DMS53 (cell line): ENCODE data around the gene HDHD3.
"Not testable (repeated sequence)": the region's sequence is repeated elsewhere in the genome, so short reads cannot be mapped to it uniquely, and the experiment has no call there.

Experiments used
- DNase-seq: peaks from one replicate; lab custom pipeline; 2025; lab: John Stamatoyannopoulos, UW

HDHD3 gene, protein sequence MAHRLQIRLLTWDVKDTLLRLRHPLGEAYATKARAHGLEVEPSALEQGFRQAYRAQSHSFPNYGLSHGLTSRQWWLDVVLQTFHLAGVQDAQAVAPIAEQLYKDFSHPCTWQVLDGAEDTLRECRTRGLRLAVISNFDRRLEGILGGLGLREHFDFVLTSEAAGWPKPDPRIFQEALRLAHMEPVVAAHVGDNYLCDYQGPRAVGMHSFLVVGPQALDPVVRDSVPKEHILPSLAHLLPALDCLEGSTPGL

DNA sequence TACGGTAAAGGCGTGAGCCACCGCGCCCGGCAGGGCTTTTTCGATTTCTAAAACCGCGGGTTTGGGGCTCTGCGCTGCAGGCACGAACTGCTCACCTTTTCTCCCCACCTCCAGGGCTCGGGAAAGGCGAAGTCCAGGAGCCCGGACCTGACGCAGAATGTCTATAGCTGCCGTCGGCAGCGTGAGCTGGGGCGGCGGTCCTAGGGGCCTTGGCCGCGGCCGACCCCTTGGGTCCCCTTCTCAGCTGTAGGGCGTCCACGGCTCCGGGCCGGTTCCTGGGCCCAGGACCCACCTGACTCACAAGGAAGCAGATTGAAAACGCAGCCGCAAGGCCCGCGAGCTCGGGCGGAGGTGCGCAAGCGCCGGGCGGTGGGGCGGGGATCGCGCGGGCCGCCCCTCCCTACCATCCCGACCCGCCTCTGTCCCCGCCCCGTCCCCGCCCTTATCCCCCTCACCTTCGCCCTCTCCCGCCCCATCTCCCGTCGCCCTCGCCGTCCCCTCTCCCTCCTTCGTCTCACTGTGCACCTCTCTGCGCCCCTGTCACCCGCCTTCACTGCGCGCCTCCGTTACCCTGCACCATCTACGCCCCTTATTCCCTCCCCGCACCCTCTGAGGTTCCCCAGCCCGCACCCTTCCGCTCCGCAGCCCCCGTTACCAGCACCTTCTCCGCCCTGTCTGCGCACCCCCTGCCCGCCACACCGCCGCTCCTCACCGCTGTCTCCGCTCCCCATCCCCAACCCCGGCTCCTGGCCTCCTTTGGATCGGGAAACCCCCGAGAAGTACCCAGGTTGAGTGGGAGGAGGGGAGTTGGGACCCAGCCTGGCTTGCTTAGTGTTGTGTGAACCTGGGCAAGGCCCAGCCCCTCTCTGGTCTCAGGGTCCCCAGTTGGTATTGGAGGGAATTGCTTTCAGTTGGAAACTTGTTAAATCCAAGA lies at the start of gene HDHD3:
Gene HDHD3, minus strand, starts transcription at position 353 of the 934 bp plus-strand sequence. CDS start 2,632 bp downstream, outside the sequence.
- peak; percentile 89 for DNase-seq

DNA sequence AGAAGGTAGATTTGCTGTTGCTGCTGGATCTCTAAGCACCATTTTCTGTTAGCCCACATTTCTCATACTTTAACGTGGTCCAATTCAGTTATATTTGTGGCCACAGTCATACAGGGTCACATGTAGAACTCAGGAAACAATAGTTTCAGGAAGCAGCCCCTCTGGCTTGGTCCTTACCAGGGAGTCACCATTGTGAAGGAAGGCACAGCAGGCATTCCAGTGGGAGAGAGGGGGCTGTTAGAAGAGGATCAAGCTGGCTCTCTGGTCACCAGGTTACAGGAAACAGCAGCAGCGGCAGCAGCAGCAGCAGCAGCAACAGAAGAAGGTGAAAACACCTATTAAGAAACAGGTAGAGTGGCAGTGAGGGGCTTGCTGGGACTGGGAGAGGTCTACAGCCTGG lies 48.3 kb upstream of the HDHD3 start:
- no peak for DNase-seq

DNA sequence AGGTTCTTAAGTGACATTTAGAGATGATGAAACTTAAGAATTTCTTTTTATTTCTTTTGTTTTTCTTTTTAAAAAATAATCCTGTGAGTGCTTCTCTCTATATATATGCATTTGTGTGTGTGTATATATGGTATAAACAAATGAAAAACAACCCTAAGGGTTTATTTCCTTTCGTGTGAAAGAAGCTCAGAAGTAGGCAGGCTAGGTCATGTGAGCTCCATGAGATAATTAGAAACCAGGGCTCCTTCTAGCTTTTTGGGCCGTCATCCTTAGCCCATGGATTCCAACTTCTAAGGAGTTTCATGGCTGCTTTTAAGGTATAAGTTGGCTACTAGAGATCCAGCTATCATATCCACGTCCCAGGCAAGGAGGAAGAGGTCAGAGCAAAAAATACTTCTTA lies 44.9 kb upstream of the HDHD3 start:
- DNase-seq: no peak

DNA sequence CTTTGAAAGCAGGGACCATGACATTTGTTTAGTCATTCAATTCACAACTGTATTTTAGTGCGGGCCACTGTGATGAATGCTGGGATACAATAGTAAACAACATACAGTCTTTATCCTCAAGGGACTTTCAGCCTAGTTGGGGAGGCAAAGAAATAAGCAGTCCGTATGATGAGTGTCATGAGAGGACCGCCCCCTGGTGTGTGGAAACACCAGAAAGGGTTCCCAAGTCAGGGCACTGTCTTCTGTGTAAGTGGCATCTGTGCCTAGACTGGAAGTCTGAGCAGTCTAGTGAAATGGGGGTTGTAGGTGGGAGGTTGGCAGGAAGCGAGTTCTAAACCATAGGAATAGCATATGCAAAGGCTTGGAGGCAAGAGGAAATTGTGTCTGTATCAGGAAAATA lies 40.6 kb upstream of the HDHD3 start:
- DNase-seq: no peak

DNA sequence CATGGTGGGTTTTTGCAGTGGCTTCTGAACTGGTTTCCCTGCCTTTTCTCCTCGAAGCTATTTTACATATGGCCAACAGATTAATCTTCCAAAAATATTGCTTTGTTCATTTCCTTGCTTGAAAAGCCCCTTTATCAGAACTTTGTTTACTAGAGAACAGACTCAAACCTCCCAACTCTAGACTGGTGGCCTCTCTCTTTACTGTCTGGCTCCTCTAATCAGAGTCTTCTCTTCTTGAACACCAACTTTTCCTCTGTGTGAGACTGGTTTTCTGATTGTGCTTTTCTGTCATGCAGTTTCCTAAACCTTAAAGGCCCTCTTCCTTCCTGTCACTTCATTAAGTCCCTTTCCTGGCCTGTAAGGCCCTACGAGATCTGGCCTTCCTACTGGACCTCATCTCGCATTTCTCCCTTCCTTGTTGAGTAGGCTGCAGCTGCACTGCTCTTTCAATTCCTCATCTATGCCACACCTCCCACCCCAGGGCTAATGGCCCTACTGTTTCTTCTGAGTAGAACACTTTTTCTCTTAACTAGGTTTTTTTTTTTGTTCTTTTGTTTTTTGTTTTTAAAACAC lies 39.4 kb upstream of the HDHD3 start:
- no peak for DNase-seq

DNA sequence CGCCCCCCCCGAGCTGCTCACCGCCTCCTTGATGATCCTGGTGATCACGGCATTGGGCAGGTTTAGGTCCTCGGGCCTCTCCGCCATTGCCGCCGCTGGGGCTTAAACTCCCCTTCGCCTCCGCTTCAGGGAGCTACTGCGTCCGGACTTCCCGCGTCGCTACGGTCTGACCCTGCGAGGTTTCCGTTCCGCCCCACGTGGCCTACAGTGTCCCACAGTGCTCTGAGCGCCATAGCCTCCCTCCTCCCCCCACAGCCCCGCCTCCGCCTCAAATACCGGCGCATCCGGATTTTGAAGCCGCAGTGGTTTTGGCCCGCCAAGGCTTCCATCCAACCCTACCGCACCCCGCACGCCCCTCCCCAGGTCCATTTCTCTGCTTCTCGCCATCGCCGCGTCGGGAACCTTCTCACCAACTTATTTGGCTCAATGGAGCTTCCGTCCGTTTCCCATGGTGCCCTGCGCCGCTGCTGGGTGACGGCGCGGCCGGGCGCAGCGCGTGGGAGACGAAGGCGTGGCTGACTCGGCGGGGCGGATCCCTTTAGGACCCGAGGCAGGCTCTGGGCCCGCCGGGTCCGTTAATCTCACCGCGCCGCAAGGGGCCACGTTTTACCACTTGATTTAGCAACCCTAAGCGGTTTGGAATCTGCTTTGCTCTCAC lies 33.5 kb upstream of the HDHD3 start, which contains the start of the genes C9orf43 and POLE3:
Gene C9orf43, plus strand, starts transcription at position 541 of the 658 bp plus-strand sequence. CDS start 2,747 bp downstream, outside the sequence.
Gene POLE3, minus strand, starts transcription at position 469 of the 658 bp plus-strand sequence. Its CDS starts 382 bp downstream, at position 87.
- peak; percentile 96 for DNase-seq

DNA sequence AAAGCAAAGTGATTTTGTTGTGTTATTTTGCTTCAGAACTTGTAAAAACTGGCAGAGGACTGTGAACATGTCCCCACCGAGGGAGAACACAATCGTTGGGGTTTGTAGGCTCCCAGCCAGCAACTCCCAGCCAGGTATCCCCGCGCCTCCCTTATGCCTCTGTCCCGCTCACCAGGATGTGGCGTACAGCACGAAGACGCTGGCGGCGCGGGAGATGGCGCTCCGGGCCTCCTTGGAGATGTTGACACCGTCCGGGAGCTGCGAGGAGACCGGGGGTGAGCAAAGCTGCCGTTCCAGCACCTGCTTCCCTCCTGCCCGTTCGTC lies 33.1 kb upstream of the HDHD3 start:
- no peak for DNase-seq

DNA sequence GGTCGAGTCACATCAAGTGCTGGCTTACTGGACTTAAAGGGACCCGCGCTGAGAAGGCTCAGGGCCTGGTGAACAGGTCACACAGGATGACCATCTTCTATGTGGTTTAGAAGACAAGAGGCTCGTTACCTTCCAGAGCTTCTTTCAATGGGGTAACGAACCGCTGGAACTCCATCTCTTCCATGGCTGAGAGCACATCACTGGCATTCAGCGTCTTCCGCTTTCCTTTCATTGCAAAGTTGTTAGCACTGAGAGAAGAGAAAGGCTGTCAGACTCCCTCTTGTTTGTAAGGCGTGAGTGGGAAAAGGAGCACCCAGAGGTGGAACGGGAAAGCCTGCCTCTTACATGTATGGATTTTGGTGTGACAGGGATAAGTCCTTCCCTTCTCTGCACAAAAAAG lies 32.7 kb upstream of the HDHD3 start:
- peak; percentile 32 for DNase-seq

DNA sequence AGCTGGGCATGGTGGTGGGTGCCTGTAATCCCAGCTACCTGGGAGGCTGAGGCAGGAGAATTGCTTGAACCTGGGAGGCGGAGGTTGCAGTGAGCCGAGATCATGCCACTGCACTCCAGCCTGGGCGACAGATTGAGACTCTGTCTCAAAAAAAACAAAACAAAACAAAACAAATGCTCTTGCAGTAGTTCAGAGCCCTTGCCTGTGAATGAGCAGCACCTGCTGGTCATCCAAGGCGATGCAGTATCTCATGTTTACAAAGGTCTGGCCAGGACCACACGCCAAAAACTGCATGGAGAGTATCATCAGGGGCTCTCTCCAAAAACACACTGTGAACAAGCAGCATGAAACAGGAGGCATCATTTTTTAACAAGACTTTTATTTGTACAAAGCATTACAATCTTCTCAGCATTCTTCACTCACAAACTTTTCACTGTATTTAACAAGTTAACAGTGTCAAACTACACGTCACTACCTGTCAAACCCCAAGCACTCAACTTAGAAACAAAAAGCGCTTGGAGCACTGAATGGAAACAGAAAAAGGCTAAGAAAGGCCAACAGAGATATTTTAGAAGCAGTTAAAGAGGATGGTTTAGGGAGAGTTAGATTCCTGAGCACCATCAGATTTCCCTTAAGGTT lies 30.2 kb upstream of the HDHD3 start:
- peak; percentile 77 for DNase-seq

DNA sequence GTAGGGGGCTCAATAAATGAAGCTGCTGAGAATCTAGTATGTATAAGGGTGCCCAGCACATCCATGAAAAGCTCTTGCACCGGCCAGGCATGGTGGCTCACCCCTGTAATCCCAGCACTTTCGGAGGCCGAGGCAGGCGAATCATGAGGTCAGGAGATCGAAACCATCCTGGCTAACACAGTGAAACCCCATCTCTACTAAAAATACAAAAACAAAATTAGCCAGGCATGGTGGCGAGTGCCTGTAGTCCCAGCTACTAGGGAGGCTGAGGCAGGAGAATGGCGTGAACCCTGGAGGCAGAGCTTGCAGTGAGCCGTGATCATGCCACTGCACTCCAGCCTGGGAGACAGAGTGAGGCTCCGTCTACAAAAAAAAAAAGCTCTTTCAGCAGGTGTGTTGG lies 29.6 kb upstream of the HDHD3 start:
- not testable (repeated sequence) for DNase-seq

DNA sequence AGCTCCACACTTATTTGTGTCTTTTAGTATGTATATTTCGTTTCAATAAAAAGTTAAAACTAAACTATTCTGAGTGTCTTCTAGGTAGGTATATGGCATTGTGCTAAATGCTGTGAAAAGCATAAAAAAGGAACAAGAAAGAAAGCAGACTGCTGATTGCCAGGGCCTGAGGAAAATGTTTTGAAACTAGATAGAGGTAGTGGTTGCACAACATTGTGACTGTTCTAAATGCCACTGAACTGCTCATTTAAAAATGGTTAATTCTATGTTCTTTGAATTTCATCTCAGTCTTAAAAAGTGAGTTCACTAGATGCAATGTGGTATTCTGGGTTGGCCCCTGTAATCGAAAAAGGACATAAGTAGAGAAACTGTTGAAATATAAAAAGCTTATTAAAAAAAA lies 26.9 kb upstream of the HDHD3 start:
- no peak for DNase-seq

DNA sequence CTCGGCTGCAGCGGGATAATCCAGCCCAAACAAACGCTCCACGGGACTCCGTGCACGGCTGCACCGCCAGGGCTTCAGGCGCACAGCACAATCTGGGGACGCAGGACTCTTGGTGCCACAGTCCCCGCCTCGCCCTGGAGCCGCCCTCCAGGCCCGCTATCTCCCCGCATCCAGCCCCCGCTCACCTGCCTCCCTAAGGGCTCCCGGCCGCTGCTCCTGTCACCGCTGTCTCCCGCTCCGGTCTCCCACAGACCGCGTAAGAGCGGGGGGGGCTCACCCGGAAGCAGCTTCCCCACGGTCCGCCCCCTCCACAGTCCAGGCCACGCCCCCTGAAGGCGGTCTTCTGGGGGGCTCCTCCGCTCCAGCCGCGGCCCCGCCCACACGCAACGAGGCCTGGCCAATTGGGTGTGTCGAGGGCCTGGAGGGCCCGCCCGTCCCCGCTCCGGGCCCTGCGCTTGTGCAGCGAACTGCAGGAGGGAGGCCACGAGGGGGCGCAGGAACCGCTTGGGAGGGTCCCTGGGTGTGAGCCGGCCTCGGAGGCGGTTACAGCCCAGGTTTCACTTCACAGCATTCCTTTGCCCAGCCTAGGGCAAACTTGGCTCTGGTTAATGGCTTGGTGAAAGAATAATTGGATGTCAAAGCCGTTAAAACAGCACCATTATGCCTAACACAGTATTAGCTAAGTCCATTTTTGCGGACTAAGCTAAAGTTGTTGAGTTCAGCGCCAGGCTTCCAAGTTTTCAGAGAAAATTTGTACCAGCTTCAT lies 24.4 kb upstream of the HDHD3 start, which contains the start of gene ALAD:
Gene ALAD, minus strand, starts transcription at position 258 of the 766 bp plus-strand sequence. CDS start 7,725 bp downstream, outside the sequence.
- peak; percentile 98 for DNase-seq

DNA sequence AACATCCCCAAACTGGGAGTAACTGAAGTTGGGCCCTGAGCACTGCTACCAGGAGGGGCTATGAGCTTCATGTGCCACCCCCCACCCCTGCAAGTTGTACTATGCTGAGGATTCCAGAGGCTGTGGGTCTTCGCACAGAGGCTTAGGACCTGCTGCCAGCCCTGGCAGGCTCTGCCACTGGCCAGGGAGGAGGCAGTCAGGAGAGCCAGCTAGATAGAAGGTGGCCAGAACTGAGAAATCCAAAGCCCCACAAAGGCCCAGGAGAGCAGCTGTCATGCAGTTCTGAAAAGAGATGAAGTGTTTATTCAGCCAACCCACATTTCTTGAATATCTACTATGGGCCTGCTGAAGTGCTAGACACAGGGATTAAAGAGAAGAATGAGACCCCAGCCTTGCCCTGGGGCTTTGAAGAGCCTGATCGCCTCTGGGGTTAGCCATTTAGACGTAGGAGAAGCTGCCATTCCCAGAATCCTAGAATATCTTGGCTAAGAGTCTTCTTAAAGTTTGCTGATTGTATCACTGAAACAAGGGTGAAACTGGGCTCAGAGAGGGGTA lies 22.9 kb upstream of the HDHD3 start:
- DNase-seq: peak; percentile 56

DNA sequence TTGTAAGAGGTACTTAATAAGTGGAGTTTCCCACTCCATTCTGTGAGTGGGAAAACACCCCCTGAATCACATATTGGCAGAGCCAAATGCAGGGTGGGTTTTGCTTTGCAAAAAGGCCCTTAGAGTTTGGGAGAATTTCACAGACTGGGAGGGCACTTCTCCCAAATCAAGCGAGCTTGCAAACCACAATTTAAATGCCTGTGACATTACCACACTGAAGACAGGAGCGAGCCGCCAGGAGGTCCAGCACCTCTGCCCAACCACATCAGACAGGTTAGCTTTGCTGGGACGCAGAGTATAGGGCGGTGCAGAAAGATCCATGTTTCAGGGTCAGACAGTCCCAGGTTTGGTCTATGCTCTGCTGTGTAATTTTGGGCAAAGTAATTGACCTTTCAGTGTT lies 22.0 kb upstream of the HDHD3 start:
- no peak for DNase-seq

DNA sequence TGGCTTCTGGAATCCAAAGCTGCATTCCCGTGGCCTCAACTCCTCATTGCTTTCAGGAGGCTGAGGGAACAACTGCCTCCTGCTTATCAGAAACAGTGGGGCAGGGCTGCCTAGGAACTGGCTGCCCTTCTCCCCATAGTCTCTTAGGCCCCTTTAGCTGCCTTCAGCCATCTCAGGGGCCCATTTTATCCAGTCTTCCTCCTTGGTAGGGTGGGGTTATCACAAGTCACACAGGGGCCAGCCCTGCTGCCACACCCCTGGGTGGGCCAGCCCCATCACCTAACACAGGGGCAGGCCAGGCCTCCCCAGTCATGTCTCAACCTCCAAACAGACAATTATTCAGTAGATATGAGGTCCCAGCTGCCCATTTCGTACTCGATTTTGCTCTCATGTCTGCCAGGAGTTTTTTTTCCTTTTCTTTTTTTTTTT lies 20.4 kb upstream of the HDHD3 start:
- DNase-seq: no peak

DNA sequence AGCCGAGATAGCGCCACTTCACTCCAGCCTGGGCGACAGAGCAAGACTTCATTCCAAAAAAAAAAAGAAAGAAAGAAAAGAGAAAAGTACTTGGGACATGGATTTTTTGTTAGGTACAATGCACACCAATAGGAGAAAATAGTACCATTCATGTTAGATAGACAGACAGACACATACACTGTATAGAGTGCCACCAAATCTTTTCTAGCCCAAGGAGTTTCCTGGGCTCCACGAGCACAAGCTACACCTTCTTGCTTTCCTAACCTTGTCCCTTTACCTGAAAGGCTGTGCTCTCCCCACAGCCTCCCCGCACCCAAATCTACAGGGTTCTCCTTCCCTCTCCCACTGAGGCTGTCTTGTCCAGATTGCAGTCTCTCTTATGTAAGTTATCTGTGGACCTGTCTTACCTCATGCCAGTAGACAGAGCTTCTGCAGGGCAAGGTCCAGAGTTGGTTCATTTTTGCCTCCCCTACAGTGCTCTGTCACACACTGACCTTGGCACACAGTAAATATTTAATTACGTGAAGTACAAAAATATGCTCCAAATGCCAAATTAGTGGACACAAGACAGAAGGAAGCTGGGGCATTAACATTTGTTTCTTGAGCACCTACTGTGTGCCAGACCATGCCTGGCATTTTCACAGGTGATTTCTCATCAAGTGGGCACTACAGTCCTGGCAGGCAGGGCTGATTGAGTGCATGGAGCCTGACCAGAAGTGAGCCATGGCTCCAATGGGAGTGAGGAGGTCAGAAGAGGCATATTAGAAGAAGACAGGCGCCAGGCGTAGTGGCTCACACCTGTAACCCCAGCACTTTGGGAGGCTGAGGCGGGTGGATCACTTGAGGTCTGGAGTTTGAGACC lies 18.4 kb upstream of the HDHD3 start:
- DNase-seq: no peak

DNA sequence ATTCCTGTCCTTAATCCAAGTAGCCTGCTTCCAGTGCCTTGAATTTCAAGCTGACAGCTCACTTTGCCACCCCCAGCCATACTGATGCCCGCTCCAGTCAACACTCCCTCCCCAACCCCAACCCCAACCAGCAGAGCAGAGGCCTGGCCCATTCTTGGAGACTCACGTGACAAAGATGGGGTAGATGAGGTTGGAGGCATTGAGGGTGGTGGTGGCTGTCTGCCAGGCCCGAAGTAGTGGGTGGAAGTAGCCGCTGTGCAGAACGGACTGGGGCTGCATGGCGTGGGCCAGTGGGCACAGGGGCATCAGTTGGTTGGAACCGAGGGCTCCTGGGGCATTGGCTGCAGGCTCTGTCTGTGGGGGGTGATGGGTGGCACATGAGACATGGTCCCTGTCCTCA lies 16.5 kb upstream of the HDHD3 start:
- no peak for DNase-seq

DNA sequence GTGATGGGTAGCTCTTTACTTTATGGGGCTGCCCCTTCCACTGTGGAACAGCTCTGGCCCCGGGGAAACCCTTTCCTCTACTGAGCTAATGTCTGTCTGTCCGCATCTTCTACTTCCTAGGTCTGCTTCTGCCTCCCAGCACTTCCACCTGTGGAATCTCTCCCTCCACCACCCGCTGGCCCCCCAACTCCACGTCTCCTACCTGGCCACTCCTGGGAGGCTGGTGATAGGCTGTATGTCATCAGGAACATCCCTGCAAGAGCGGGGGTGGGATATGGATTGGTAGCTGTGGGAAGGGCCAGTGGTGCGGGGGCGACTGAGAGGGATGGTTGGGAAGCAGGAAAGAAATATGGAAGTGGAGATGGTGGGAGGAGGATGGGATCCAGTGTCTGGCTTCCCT lies 15.1 kb upstream of the HDHD3 start:
- no peak for DNase-seq

DNA sequence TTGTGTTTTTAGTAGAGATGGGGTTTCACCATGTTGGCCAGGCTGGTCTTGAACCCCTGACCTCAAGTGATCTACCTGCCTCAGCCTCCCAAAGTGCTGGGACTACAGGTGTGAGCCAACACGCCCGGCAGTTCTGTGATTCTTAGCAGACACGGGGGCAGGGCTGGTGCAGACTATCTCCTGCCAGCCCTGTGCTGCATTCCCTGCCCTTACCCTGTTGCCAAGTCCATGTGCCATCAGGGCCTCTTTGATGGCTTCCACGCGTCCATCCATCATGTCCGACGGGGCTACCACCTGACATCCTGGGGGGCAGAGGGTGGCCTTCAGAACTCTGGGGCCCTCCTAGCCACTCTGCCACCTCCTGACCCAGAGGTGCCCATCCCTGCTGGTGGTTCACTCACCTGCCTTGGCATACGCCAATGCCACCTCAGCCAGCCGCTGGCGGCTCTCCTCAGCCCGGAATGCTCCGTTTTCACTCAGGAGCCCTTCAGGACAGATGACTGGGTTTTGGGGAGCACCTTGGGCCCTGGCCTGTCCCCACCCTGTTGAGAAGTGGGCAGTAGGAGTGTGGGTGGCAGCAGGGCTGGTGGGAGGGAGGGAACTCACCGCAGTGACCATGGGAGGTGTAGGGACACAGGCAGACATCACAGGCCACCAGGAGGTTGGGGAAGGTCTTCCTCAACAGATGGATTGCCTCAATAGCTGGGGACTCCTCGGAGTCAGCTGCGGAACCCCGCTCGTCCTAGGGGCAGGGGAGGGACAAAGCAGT lies 13.6 kb upstream of the HDHD3 start:
- DNase-seq: no peak
